IMR-90 (cell line): Measurements from ENCODE around the gene NPAS2. TPM values are rescaled to one million over a fixed set of nuclear protein-coding genes. Genes with fewer than 3 reads are reported as not detected.

Experiments
- ATAC-seq: fragments of 200-7000 bp; cut with Tn5 transposase; 2 replicates; pipeline ENCODE4 v1.9.1; 2020; ENCODE audit warnings: low read depth, mild to moderate bottlenecking, moderate library complexity
- BruUV-seq: library from RNA; stranded (reverse); fragments of 400-500 nt; replicated peaks from 2 replicates; lab custom pipeline; 2021; lab: Mats Ljungman, UMichigan
- CTCF ChIA-PET: fragments of 300-600 bp; formaldehyde crosslinking; extraction: SDS; loops from one replicate; lab custom pipeline; 2021; ENCODE audit warnings: antibody characterized with exemption; lab: Yijun Ruan, JAX
- POLR2A ChIA-PET: fragments of 300-600 bp; sonication (Branson Sonifier 250); formaldehyde crosslinking; loops from one replicate; lab custom pipeline; 2022; ENCODE audit warnings: antibody characterized with exemption; ENCODE audit not compliant: unreplicated experiment; lab: Charles Lee
- DNase-seq: peaks from one replicate; pipeline ENCODE4 v3.0.0; 2013
- H2AFZ ChIP-seq: replicated peaks from 2 replicates; pipeline ENCODE3; 2013; ENCODE audit warnings: low read length, mild to moderate bottlenecking; ENCODE audit not compliant: poor library complexity
- H2AK5ac ChIP-seq: 2 replicates; pipeline ENCODE4 v1.6.1; 2013; ENCODE audit warnings: low read depth, low read length, inconsistent platforms
- H2AK9ac ChIP-seq: replicated peaks from 2 replicates; pipeline ENCODE3; 2013; ENCODE audit warnings: mild to moderate bottlenecking, low read depth, low read length, moderate library complexity; ENCODE audit not compliant: poor library complexity
- H2BK120ac ChIP-seq: 2 replicates; pipeline ENCODE4 v1.6.1; 2013; ENCODE audit warnings: low read depth, low read length, inconsistent platforms
- H2BK15ac ChIP-seq: 3 replicates; pipeline ENCODE4 v1.6.1; 2013; ENCODE audit warnings: low read depth, low read length, inconsistent platforms
- H2BK20ac ChIP-seq: 2 replicates; pipeline ENCODE4 v1.6.1; 2013; ENCODE audit warnings: low read depth, mild to moderate bottlenecking, inconsistent platforms, low read length, moderate library complexity
- H2BK5ac ChIP-seq: 2 replicates; pipeline ENCODE4 v1.6.1; 2013; ENCODE audit warnings: mild to moderate bottlenecking, low read depth, low read length, inconsistent platforms; ENCODE audit not compliant: poor library complexity, severe bottlenecking
- H3K14ac ChIP-seq: replicated peaks from 2 replicates; pipeline ENCODE4 v1.6.1; 2013; ENCODE audit warnings: low read depth, low read length, inconsistent platforms
- H3K18ac ChIP-seq: 2 replicates; pipeline ENCODE4 v1.6.1; 2013; ENCODE audit warnings: low read depth, low read length, control low read depth
- H3K23ac ChIP-seq: 2 replicates; pipeline ENCODE4 v1.6.1; 2013; ENCODE audit warnings: low read depth, low read length, inconsistent platforms
- H3K27ac ChIP-seq: 2 replicates; pipeline ENCODE4 v1.5.1; 2013; ENCODE audit warnings: mild to moderate bottlenecking, control low read depth, low read length; ENCODE audit not compliant: insufficient read depth
- H3K27me3 ChIP-seq: 2 replicates; pipeline ENCODE4 v1.6.1; 2013; ENCODE audit warnings: low read length; ENCODE audit not compliant: control insufficient read depth, insufficient read depth
- H3K36me3 ChIP-seq: 2 replicates; pipeline ENCODE4 v1.6.1; 2013; ENCODE audit warnings: low read length, mixed read lengths; ENCODE audit not compliant: control insufficient read depth, insufficient read depth
- H3K4ac ChIP-seq: 2 replicates; pipeline ENCODE4 v1.6.1; 2013; ENCODE audit warnings: low read depth, low read length, inconsistent platforms
- H3K4me1 ChIP-seq: 2 replicates; pipeline ENCODE4 v1.6.1; 2013; ENCODE audit warnings: low read length, mixed read lengths; ENCODE audit not compliant: control insufficient read depth, insufficient read depth
- H3K4me2 ChIP-seq: 2 replicates; pipeline ENCODE4 v1.6.1; 2013; ENCODE audit warnings: low read depth, mild to moderate bottlenecking, control low read depth, low read length, moderate library complexity
- H3K4me3 ChIP-seq: 2 replicates; pipeline ENCODE4 v1.5.1; 2013; ENCODE audit warnings: low read depth, mild to moderate bottlenecking, control low read depth, low read length, moderate library complexity; ENCODE audit not compliant: insufficient read depth
- H3K56ac ChIP-seq: 2 replicates; pipeline ENCODE4 v1.6.1; 2013; ENCODE audit warnings: low read length, inconsistent platforms; ENCODE audit not compliant: insufficient read depth; ENCODE audit errors: extremely low read depth
- H3K79me1 ChIP-seq, 2 experiments: 2 replicates each; pipeline ENCODE4 v1.6.1; 2013; ENCODE audit warnings: low read length in 2 of 2, inconsistent platforms in 1 of 2, low read depth in 1 of 2
- H3K9ac ChIP-seq: 2 replicates; pipeline ENCODE4 v1.6.1; 2013; ENCODE audit warnings: low read depth, low read length, control low read depth
- H3K9me1 ChIP-seq: 2 replicates; pipeline ENCODE4 v1.6.1; 2013; ENCODE audit warnings: low read length, inconsistent platforms; ENCODE audit not compliant: insufficient read depth
- H3K9me3 ChIP-seq: 2 replicates; pipeline ENCODE4 v1.6.1; 2013; ENCODE audit warnings: low read length; ENCODE audit not compliant: control insufficient read depth, insufficient read depth
- H4K20me1 ChIP-seq: 2 replicates; pipeline ENCODE4 v1.6.1; 2013; ENCODE audit warnings: low read length, inconsistent platforms; ENCODE audit not compliant: insufficient read depth
- H4K5ac ChIP-seq: 2 replicates; pipeline ENCODE4 v1.6.1; 2013; ENCODE audit warnings: mild to moderate bottlenecking, low read depth, low read length, control low read depth
- H4K8ac ChIP-seq, 2 experiments: 2 replicates each; pipeline ENCODE4 v1.6.1; 2013; ENCODE audit warnings: low read depth in 2 of 2, low read length in 2 of 2, control low read depth in 1 of 2, inconsistent platforms in 1 of 2
- H4K91ac ChIP-seq: 2 replicates; pipeline ENCODE4 v1.6.1; 2013; ENCODE audit warnings: low read depth, low read length, inconsistent platforms; ENCODE audit not compliant: insufficient read depth
- BHLHE40 ChIP-seq: fragments of 150-350 bp; IDR thresholded peaks from 2 replicates; pipeline ENCODE4 v1.6.1; 2016; ENCODE audit warnings: mild to moderate bottlenecking, low read depth, low read length
- FOS ChIP-seq: fragments of 150-350 bp; IDR thresholded peaks from 2 replicates; pipeline ENCODE4 v1.6.1; 2016; ENCODE audit warnings: low read depth, low read length
- RCOR1 ChIP-seq: IDR thresholded peaks from 2 replicates; pipeline ENCODE4 v1.6.1; 2012; ENCODE audit warnings: mild to moderate bottlenecking, low read length, improper control_type of control experiment; ENCODE audit not compliant: insufficient replicate concordance
- RFX5 ChIP-seq: IDR thresholded peaks from 2 replicates; pipeline ENCODE4 v1.8.0; 2012; ENCODE audit warnings: low read depth, mild to moderate bottlenecking, low read length, moderate library complexity
- SMC3 ChIP-seq: fragments of 150-350 bp; IDR thresholded peaks from 2 replicates; pipeline ENCODE4 v1.6.1; 2016; ENCODE audit warnings: low read depth, mild to moderate bottlenecking, antibody characterized with exemption, low read length, moderate library complexity
- WGBS, 2 experiments: methylation state at CpG; one replicate each; pipeline versions ENCODE4 v1.1.5 to v1.1.7; 2013; ENCODE audit warnings: missing lambda C conversion rate in 2 of 2; ENCODE audit not compliant: insufficient read length in 1 of 2; ENCODE audit errors: extremely low coverage in 2 of 2; 5-methylcytosine and 5-hydroxymethylcytosine counted together
- dilution Hi-C: fragments of 300-500 bp; cut with HindIII; formaldehyde crosslinking; loops from one replicate; pipeline ENCODE4 v1.14.3; 2018; ENCODE audit warnings: low sequenced_read_pairs; ENCODE audit not compliant: unreplicated experiment
- in situ Hi-C: fragments of 300-500 bp; cut with MboI; formaldehyde crosslinking; loops from 3 replicates; pipeline ENCODE4 v1.14.3; 2019; ENCODE audit warnings: low sequenced_read_pairs, inconsistent platforms, mixed read lengths
- intact Hi-C: fragments of 100-400 bp; cut with micrococcal nuclease; formaldehyde crosslinking; loops from 2 replicates; pipeline ENCODE4 v1.10.0; 2022
- polyA plus RNA-seq, 3 experiments: library from polyadenylated mRNA; depleted of rRNA; stranded (reverse); fragments of >200 nt; gene quantifications; 2 replicates each; pipeline ENCODE4 v1.2.3, GENCODE V29; 2012; ENCODE audit warnings: low replicate concordance in 1 of 3
- total RNA-seq: library from RNA; depleted of rRNA; stranded (reverse); fragments of >200 nt; gene quantifications from 2 replicates; pipeline ENCODE4 v1.2.3, GENCODE V29; 2012
- TF ChIP-seq, protein P1 (sequence below): conservative IDR thresholded peaks from 2 replicates; pipeline ENCODE4 v1.5.1; 2012; ENCODE audit warnings: mild to moderate bottlenecking, low read depth, low read length, improper control_type of control experiment
- TF ChIP-seq, protein P2 (sequence below): fragments of 150-350 bp; IDR thresholded peaks from 2 replicates; pipeline ENCODE4 v1.6.1; 2017; ENCODE audit warnings: mild to moderate bottlenecking, antibody characterized with exemption, low read length, low read depth

The NPAS2 gene
- total and polyA plus RNA-seq, 2 of the 4 experiments (the other 2 are of a cell fraction) = 5.2 to 14.8 TPM

DNA sequence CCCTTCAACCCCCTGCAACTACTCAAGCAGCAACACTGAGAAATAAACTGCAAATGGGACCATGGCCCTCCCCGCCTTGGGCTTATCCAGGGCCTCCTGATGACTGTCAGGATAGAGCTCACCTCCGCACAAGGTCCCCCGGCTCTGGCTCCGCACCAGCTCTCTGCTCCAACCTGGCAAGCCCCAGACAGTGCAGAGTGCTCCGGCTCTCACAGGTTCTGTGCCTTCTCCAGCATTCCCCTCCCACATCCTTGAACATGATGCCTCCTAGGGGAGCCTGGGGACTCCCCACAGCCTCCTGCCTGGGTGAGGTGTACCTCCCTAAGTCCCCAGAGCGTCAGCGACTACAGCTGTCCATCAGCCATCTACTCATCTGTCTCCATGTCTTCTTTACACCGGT, 26.7 kb upstream of the NPAS2 start:
- no peaks in the 10 kb centered on the region for H3K4me1 ChIP-seq
- POLR2A ChIA-PET = no interaction called here
- no peak overlapping the region for H4K5ac ChIP-seq
- no peak for DNase-seq
- CTCF ChIA-PET = no interaction called here
- ATAC-seq = no peak
- H3K18ac ChIP-seq = no peak overlapping the region
- peaks cover 2% of the 10 kb centered on the region for H3K27me3 ChIP-seq
- BruUV-seq = no TSS peak
- no peak overlapping the region for H2BK15ac ChIP-seq
- no peak overlapping the region for H3K4ac ChIP-seq
- no peak overlapping the region for H3K4me3 ChIP-seq
- H3K36me3 ChIP-seq = no peaks in the 10 kb centered on the region
- dilution Hi-C loops (no loop called here), intact Hi-C loops (no loop called here), in situ Hi-C loops (no loop called here)
- no peak overlapping the region for H4K8ac ChIP-seq
- no peak overlapping the region for H3K4me2 ChIP-seq
- no peak overlapping the region for H3K23ac ChIP-seq
- H2AK5ac ChIP-seq = no peak overlapping the region
- H3K9me3 ChIP-seq = 0 out of 2 replicates have a peak, but pooled peaks cover 2% of the 10 kb centered on the region
- no peak overlapping the region for H2BK120ac ChIP-seq
- no CpG with 5 or more reads among the region's 8 CpGs for WGBS, 2 experiments
- no peak overlapping the region for H4K91ac ChIP-seq
- H2BK20ac ChIP-seq = no peak overlapping the region
- H3K9ac ChIP-seq = no peak overlapping the region
- no peak overlapping the region for H3K14ac ChIP-seq
- H3K27ac ChIP-seq = no peak overlapping the region
- H4K20me1 ChIP-seq = no peaks in the 10 kb centered on the region
- no peak for TF ChIP-seq SMC3
- TF ChIP-seq, protein P1, sequence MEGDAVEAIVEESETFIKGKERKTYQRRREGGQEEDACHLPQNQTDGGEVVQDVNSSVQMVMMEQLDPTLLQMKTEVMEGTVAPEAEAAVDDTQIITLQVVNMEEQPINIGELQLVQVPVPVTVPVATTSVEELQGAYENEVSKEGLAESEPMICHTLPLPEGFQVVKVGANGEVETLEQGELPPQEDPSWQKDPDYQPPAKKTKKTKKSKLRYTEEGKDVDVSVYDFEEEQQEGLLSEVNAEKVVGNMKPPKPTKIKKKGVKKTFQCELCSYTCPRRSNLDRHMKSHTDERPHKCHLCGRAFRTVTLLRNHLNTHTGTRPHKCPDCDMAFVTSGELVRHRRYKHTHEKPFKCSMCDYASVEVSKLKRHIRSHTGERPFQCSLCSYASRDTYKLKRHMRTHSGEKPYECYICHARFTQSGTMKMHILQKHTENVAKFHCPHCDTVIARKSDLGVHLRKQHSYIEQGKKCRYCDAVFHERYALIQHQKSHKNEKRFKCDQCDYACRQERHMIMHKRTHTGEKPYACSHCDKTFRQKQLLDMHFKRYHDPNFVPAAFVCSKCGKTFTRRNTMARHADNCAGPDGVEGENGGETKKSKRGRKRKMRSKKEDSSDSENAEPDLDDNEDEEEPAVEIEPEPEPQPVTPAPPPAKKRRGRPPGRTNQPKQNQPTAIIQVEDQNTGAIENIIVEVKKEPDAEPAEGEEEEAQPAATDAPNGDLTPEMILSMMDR = no peak
- TF ChIP-seq FOS = no peak
- no peak for TF ChIP-seq RFX5
- TF ChIP-seq, protein P2, sequence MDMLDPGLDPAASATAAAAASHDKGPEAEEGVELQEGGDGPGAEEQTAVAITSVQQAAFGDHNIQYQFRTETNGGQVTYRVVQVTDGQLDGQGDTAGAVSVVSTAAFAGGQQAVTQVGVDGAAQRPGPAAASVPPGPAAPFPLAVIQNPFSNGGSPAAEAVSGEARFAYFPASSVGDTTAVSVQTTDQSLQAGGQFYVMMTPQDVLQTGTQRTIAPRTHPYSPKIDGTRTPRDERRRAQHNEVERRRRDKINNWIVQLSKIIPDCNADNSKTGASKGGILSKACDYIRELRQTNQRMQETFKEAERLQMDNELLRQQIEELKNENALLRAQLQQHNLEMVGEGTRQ = no peak
- TF ChIP-seq RCOR1 = no peak
- no peak for TF ChIP-seq BHLHE40
- no peaks in the 10 kb centered on the region for H3K9me1 ChIP-seq
- H3K56ac ChIP-seq = no peak overlapping the region
- no peak overlapping the region for H2AFZ ChIP-seq
- no peak overlapping the region for H2BK5ac ChIP-seq
- H2AK9ac ChIP-seq = no peak overlapping the region
- H3K79me1 ChIP-seq = no peaks in the 10 kb centered on the region
